GM21786 (cell line): Measurements from ENCODE around the gene SRBD1.

Experiments
- ATAC-seq: cut with Tn5 transposase; IDR thresholded peaks from one replicate; pipeline ENCODE4 v1.9.1; 2021; ENCODE audit not compliant: unreplicated experiment

The SRBD1 gene, protein sequence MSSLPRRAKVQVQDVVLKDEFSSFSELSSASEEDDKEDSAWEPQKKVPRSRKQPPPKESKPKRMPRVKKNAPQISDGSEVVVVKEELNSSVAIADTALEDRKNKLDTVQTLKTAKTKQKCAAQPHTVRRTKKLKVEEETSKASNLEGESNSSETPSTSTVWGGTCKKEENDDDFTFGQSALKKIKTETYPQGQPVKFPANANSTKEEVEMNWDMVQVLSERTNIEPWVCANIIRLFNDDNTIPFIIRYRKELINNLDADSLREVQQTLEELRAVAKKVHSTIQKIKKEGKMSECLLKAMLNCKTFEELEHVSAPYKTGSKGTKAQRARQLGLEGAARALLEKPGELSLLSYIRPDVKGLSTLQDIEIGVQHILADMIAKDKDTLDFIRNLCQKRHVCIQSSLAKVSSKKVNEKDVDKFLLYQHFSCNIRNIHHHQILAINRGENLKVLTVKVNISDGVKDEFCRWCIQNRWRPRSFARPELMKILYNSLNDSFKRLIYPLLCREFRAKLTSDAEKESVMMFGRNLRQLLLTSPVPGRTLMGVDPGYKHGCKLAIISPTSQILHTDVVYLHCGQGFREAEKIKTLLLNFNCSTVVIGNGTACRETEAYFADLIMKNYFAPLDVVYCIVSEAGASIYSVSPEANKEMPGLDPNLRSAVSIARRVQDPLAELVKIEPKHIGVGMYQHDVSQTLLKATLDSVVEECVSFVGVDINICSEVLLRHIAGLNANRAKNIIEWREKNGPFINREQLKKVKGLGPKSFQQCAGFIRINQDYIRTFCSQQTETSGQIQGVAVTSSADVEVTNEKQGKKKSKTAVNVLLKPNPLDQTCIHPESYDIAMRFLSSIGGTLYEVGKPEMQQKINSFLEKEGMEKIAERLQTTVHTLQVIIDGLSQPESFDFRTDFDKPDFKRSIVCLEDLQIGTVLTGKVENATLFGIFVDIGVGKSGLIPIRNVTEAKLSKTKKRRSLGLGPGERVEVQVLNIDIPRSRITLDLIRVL

DNA sequence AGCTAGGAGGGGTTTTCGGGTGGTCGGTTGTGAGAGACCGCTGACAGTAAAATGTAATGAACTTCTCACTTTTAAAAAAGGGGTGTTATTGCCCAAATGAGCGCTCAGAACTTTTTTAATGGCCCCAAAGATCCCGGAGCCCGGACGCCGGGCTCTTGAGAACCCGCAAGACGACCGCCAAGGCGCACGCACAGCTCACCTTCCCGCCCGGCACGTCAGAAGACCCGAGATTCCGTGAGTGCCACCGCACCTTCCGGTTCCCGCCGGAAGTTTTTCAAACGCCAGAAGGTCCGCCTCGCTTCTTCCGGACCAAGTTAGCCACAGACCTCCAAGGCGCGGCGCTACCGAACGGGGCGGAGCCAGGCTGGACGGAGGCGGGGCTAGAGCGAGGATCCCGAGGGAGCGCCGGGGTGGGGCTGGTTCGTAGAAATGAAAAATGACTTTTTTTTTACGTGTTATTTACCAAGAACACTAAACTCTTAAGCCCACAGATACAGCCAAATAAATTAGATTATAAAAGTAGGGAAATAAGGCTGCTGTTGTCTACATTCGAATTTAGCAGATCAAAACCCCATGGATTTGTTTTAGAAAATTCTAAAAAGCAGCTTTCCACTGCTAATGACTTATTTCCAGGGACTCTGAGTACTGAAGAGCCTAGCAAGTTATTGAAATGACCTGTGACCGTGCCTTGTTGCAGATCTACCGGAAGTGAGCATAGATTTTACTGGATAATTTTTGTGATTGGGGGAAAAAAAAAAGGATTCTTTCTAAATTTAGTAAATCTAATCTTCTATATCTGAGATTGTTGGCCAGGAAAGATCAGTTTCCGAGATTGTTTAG, at the start of gene SRBD1:
SRBD1 (minus strand) TSS at position 248 of the 840 bp plus-strand sequence. CDS start 5,826 bp downstream, outside the sequence.
- peak; percentile 88 for ATAC-seq

GRCh38 chr2:45654250-45654649, 43.2 kb upstream of the SRBD1 start:
- no peak for ATAC-seq

DNA sequence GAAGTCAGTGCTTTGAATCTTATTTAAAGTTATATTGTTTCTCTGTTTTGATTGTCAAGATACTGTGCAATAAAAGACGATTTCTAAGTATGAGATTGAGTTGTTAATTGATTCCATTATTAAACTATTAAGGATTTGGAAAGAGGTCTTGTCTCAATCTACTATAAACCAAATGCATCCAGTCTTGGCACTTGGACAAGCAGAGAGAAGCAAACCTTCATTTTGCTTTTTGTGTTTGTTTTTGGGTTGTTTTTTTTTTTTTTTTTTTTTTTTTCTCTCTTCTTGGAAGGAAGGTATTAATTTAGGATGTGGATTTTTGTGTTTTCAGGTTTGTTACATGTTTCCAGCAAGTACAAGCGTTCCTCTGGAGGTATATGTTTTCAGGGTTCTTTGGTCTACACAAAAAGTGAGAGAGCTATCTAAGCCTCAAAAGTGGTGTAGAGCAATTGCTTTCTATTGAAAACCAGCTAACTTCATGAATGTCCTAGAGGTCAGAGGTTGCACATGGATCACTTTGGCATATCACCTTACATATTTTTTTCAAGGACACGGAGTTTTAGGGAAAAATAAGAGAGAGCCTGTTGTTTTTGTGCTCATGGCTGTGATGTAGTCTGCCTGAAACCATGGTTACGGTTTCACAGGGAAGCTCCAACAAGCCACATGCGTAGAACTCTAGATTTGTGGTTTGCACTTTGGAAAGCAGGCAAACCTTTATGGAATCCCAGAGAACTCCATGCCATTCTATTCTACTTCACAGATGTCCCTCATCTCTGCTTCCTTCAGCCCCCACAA, 42.3 kb upstream of the SRBD1 start:
- no peak for ATAC-seq

DNA sequence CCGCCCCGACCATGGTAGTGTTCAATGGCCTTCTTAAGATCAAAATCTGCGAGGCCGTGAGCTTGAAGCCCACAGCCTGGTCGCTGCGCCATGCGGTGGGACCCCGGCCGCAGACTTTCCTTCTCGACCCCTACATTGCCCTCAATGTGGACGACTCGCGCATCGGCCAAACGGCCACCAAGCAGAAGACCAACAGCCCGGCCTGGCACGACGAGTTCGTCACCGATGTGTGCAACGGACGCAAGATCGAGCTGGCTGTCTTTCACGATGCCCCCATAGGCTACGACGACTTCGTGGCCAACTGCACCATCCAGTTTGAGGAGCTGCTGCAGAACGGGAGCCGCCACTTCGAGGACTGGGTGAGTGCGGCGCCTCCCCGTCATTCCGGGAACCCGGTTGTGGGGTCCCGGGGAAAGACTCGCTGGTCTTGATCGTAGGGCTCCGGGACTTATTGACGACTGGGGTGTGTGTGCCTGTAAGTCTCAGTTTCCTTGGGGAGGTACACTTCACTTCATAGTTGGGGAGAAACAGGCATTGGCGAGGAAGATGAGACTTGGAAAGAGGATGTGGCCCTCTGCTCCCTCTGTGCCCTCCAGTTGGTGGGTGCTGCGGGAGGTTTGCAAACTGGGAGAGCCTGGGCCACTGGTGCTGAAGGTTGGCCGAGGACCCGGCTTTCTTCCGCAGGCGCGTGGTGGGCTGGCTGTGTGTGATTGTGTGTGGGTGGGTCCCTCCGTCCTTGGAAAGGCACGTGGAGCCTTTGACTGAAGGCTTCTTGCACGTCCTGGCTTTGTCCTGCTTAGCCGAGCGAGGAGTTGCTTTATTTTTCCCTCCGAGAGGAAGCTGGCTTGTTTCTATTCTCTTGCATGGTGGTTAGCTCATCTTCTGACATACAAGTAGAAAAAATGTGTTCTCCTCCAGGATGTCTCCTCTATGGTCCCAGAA, 41.3 kb upstream of the SRBD1 start:
- no peak for ATAC-seq

GRCh38 chr2:45651415-45652089, 40.5 kb upstream of the SRBD1 start, which contains the start of gene PRKCE:
PRKCE (plus strand) TSS chr2:45651675.
- peak; percentile 8 for ATAC-seq

GRCh38 chr2:45650851-45651414, 39.9 kb upstream of the SRBD1 start:
- peak; percentile 65 for ATAC-seq

GRCh38 chr2:45649858-45650811, 39.1 kb upstream of the SRBD1 start:
- peak; percentile 25 for ATAC-seq

GRCh38 chr2:45649462-45649857, 38.4 kb upstream of the SRBD1 start:
- no peak for ATAC-seq

DNA sequence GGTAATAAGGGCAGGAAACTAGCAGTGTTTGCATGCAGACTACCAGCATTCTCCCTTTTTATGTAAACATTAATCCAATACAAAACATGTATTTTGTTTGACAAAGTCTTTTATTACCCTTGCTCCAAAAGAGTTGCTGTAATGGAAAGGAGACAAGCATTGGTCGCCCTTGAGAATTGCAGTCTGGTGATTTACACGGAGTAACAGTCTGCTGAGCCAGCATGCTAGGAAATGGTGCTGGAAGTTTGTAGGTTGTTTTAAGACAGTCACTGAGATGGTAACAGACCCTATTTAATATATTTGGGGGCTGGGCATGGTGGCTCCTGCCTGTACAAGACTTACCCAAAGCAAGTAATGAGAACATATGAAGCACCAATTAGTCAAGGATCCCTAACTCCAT, 37.6 kb upstream of the SRBD1 start:
- ATAC-seq: no peak

DNA sequence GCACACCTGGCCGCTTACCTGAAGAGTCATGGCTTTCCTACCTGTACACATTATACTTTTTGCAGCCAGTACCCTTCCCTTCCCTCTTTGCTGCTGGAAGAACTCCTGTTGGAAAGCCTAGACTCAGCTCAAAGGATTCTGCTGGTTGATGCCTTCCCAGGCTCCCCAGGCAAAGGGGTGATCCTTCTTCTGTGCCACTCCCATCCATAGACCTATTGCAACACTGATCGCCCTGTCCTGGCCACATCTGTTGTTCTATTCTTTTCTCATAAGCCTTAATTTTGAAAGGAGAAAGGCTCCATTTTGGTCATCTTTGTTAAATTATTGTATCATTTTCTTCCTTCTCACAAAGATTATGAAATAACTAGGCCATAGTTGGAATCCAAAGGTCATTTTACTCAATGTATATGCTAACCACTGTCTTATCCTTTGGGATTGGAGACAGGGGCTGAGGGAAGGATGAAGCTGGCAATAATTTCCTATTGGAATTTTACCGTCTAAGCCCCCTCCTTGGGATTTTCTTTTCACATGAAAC, 37.0 kb upstream of the SRBD1 start:
- ATAC-seq: no peak

- no peak for ATAC-seq
Measured at GRCh38 chr2:45647356-45647755, 36.3 kb upstream of the SRBD1 start.

DNA sequence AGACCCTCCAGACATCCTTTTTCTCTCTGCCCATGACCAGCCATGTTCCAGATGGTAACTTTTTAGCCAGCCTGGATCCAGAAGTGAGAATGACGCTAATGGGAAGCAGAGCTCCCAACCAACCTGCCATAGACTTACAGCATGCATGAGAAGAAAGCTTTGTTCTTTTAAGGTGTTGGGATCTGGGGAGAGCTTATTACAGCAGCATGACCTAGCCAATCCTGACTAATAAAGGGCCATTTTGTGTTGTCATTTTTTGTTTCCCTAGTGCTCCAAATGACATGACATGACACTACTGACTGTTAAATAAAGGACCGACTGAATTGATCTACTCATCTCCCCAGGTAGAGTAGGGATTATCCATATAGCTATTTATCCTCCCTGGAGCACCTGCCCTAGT, 35.2 kb upstream of the SRBD1 start:
- no peak for ATAC-seq

DNA sequence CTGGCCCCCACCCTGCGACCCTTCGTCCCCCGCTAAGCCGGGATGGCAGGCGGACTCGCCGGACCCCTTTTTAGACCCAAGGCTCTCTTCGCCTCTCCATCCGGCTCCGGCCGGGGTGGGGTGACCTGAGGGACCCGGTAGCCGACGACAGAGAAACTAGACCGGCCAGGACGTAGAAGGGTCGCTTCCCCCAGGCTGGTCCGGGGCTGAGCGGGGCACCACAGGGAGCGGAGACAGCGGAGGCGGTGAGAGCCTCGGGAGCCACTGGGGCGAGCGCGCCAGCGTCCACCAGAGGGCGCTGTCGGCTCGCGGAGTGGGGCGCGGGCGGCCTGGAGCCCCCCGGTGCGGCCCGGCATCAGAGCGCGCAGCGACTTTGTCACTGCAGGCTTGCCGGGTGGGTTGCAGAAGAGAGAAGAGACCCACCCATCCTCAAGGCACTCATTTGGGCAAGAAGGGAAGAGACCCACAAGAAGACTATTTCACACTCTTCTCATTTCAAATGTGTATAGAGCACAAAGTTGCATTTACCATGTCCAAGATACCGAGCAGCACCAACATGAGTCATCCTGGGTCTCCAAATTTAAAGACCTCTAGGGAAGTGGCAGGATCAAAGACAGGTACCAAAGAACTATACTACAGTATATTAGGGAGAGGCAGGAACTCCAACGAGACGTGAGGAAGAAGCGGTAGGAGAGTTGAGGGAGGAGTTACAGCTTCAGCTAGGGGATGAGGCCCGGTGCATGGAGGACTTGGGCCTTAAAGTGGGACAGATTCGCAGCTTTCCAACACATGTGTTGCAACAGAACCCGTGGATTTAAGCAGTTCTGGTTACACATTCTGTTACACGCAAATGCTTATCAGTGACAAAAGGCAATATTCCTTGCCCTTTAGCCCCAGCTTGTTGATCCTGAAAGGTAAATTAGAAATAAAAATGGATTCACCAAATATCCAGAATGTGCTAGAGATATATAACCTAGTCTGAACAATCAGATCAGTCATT, 32.8 kb upstream of the SRBD1 start:
- ATAC-seq: peak; percentile 76

GRCh38 chr2:45643095-45643494, 32.0 kb upstream of the SRBD1 start:
- no peak for ATAC-seq

DNA sequence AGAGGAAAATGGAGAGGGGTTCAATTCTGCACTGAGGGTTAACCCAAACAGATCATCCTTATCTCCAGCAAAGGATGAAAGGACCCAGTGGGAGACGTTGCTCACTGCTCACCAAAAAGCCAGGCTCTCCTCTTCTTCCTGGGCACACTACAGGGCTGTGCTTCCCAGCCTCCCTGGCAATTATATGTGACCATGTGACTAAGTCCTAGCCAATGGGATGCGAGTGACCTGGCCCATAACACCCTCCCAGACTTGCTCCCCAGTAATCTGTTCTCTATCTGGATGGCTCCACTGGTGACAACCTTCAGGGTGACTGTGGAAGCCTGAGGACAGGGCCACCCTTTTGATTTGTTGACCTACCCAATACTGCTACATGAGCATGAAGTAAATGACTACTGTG, 29.5 kb upstream of the SRBD1 start:
- ATAC-seq: no peak
